Heart left ventricle (tissue), 16 donors: ENCODE measurements around the gene PRICKLE2. TPM values are rescaled to one million over a fixed set of nuclear protein-coding genes. Genes with fewer than 3 reads are reported as not detected.
A peak's percentile ranks its signal among the peaks of the same experiment; 100 is the strongest.

Source experiments
- ATAC-seq, 4 donors: fragments of 200-7000 bp; cut with Tn5 transposase; one replicate each; pipeline ENCODE4 v1.9.1; 2020 to 2022; ENCODE audit warnings: moderate library complexity in 4 of 4, mild to moderate bottlenecking in 3 of 4, moderate number of reproducible peaks in 1 of 4
- DNase-seq, 5 donors: peaks; one replicate each; pipeline ENCODE4 v3.0.0-alpha.2; 2020
- H3K27ac ChIP-seq, 12 donors: fragments of 200-600 bp; sonication (generic) in 4 of 12; one replicate each; pipeline versions ENCODE4 v1.5.0 to v1.8.0; 2016 to 2022; ENCODE audit warnings: mild to moderate bottlenecking in 2 of 12
- H3K27me3 ChIP-seq, 9 donors: fragments of 200-600 bp; sonication (generic) in 2 of 9; one replicate each; pipeline versions ENCODE4 v1.5.1 to v1.8.0; 2016 to 2022; ENCODE audit warnings: mild to moderate bottlenecking in 3 of 9
- H3K36me3 ChIP-seq, 9 donors: fragments of 200-600 bp; sonication (generic) in 2 of 9; one replicate each; pipeline versions ENCODE4 v1.5.0 to v1.8.0; 2018 to 2022; ENCODE audit warnings: mild to moderate bottlenecking in 2 of 9
- H3K4me1 ChIP-seq, 12 donors: fragments of 200-600 bp; sonication (generic) in 4 of 12; one replicate each; pipeline versions ENCODE4 v1.5.0 to v1.8.0; 2016 to 2022; ENCODE audit warnings: mild to moderate bottlenecking in 3 of 12
- H3K4me3 ChIP-seq, 12 donors: fragments of 200-600 bp; sonication (generic) in 4 of 12; one replicate each; pipeline versions ENCODE4 v1.5.0 to v1.8.0; 2017 to 2022; ENCODE audit warnings: mild to moderate bottlenecking in 9 of 12, moderate library complexity in 4 of 12
- H3K9me3 ChIP-seq, 12 donors: fragments of 200-600 bp; sonication (generic) in 4 of 12; one replicate each; pipeline versions ENCODE4 v1.5.0 to v1.8.0; 2016 to 2022; ENCODE audit warnings: mild to moderate bottlenecking in 1 of 12
- POLR2A ChIP-seq, 2 donors: fragments of 450-650 bp; IDR thresholded peaks; one replicate each; pipeline ENCODE4 v1.6.1; 2017; ENCODE audit warnings: antibody characterized with exemption in 2 of 2, mild to moderate bottlenecking in 2 of 2, moderate library complexity in 2 of 2
- WGBS, 4 donors: extraction: QIAGEN DNeasy Blood & Tissue Kit in 2 of 4; methylation state at CpG; one replicate each; pipeline versions ENCODE4 v1.1.5 to v1.1.7; 2013 to 2018; 5-methylcytosine and 5-hydroxymethylcytosine counted together
- intact Hi-C, 10 donors: fragments of 100-400 bp; cut with DNase I; formaldehyde crosslinking; loops; one replicate each; pipeline versions ENCODE4 v1.11.1 to v1.14.2; 2022
- polyA plus RNA-seq, 2 donors: library from polyadenylated mRNA; stranded (reverse); fragments of 200-250 nt; gene quantifications; one replicate each; pipeline ENCODE4 v1.2.3, GENCODE V29; 2013
- total RNA-seq, 9 donors: library from RNA; depleted of rRNA in 2 of 9; stranded (reverse); fragments of >200 nt in 2 of 9; fragmentation: NEBNext Ultra II Directional in 3 of 9; extraction: Animal tissue kit (Norgen Biotek cat#: 25700) in 3 of 9; gene quantifications; one replicate each; pipeline versions ENCODE4 v1.1.0 to v1.2.4, GENCODE V29; 2016 to 2023
- TF ChIP-seq, protein P1 (sequence below), 12 donors: fragments of 200-600 bp; sonication (generic) in 4 of 12; IDR thresholded peaks; one replicate each; pipeline versions ENCODE4 v1.5.0 to v1.8.0; 2018 to 2022; ENCODE audit warnings: antibody characterized with exemption in 12 of 12, mild to moderate bottlenecking in 5 of 12
- donor health status: ischemic (EF 13 %, LVEDD 7.1; RV severe dilation, severe dysfunction).
- donor health status: healthy with polysubstance abuse.
- donor health status: DM: no; HTN: yes; CAD: no.
- donor health status: DM: no; HTN: no; CAD: no.
- donor health status: ischemic (EF 25% LVEDD 6.9; RV normal size, moderate dysfunction).
- donor health status: ischemic (EF 25% LVEDD 5.7; RV mildly dilated, moderate dysfunction).
- donor health status: healthy.
- donor health status: DM: yes; HTN: yes; CAD: no.
- donor health status: ischemic (EF 35%, LVEDD 5.7; RV mildly dilated, moderate dysfunction).
- donor health status: nonischemic (EF 11% LVEDD 7.7; RV severe dilation, severe dysfunction).
- donor health status: DM: yes; HTN: yes; CAD: no.
- donor health status: PGD.
- donor health status: ischemic (EF 29% LVEDD 5.4; RV normal size, mild dysfunction).
- donor health status: nonischemic (EF 23%, LVEDD 6.1; RV moderate dilation, normal function).

Gene PRICKLE2
- total and polyA plus RNA-seq, 11 donors, result 1.5 to 15.2 (median 7.3) TPM

- H3K27ac ChIP-seq, result peak overlapping the region in 3 of 12 donors; percentile 26 to 82 (median 79)
- 87 to 94% (median 90%) methylated on average over 8 of the region's 8 CpGs for WGBS, 4 donors
- TF ChIP-seq POLR2A (IDR thresholded peaks at IDR 0.05), result no peak
- TF ChIP-seq, protein P1, sequence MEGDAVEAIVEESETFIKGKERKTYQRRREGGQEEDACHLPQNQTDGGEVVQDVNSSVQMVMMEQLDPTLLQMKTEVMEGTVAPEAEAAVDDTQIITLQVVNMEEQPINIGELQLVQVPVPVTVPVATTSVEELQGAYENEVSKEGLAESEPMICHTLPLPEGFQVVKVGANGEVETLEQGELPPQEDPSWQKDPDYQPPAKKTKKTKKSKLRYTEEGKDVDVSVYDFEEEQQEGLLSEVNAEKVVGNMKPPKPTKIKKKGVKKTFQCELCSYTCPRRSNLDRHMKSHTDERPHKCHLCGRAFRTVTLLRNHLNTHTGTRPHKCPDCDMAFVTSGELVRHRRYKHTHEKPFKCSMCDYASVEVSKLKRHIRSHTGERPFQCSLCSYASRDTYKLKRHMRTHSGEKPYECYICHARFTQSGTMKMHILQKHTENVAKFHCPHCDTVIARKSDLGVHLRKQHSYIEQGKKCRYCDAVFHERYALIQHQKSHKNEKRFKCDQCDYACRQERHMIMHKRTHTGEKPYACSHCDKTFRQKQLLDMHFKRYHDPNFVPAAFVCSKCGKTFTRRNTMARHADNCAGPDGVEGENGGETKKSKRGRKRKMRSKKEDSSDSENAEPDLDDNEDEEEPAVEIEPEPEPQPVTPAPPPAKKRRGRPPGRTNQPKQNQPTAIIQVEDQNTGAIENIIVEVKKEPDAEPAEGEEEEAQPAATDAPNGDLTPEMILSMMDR (IDR thresholded peaks at IDR 0.05), result no peak
- H3K4me3 ChIP-seq, result no peak overlapping the region
- H3K27me3 ChIP-seq, result no peaks in the 10 kb centered on the region
- ATAC-seq, result peak in 1 of 4 donors; percentile 32
- peaks cover 0 to 8% (median 0%) of the 10 kb centered on the region in 9 donors for H3K36me3 ChIP-seq
- no peak for DNase-seq
- H3K9me3 ChIP-seq, result no peaks in the 10 kb centered on the region
- intact Hi-C loops, result loop anchor here in 1 of 10 donors (10.0 kb wide), 1 partner anchor 204 kb away; no protein-coding TSS in a partner anchor
- H3K4me1 ChIP-seq, result peaks cover 7 to 57% (median 48%) of the 10 kb centered on the region in 12 donors
These were observed 34.5 kb downstream of the PRICKLE2 start for GRCh38 chr3:64190517-64191515.

DNA sequence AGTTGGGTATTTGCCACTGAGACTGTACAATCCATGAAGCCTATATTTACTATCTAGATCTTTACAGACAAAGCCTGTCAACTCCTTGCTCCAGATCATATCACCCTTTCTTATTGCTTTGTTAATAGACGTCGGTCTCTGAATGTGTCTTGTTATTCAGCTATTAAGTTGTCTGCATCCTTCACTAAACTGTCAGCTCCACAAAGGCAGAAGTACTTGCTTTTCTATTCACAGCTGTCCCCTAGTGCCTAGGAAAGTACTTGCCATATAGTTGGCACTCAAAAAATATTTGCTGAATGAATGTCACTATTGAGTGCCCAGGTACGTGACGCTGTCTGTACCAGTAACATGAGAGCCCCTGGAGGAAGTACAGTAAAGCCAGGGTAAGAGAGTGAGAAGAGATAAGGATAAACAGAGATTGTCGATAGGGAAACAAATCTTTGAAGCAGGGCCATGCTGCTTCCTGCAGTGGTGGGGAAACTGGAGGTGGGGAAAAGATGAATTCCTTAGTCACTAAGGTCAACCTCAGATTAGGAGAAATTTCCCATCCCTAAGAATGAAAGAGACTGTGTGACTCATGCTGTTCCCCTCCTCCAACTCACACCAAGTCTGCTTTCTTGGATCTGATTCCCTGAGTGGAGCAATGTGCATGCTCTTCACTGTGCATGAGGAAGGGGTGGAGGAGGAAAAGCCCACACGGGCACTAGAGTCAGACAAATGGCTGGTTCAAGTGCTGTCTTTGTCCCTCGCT is 36.3 kb downstream of the PRICKLE2 start:
- H3K27me3 ChIP-seq, result no peaks in the 10 kb centered on the region
- peaks cover 0 to 6% (median 0%) of the 10 kb centered on the region in 9 donors for H3K36me3 ChIP-seq
- intact Hi-C loops, result loop anchor here in 3 of 10 donors (5.0 to 10.0 kb wide), 2 partner anchors 33 to 76 kb away; no protein-coding TSS in a partner anchor
- 27 to 33% (median 30%) methylated on average over 7 of the region's 7 CpGs for WGBS, 4 donors
- H3K4me3 ChIP-seq, result no peak overlapping the region
- peaks cover 7 to 73% (median 58%) of the 10 kb centered on the region in 12 donors for H3K4me1 ChIP-seq
- H3K27ac ChIP-seq, result peak overlapping the region in 11 of 12 donors; percentile 20 to 82 (median 60)
- peak in 2 of 5 donors; percentile 41 to 66 for DNase-seq
- no peaks in the 10 kb centered on the region for H3K9me3 ChIP-seq
- peak; percentile 23 to 80 (median 76) for ATAC-seq
- TF ChIP-seq, protein P1 (IDR thresholded peaks at IDR 0.05), result no peak
- TF ChIP-seq POLR2A (IDR thresholded peaks at IDR 0.05), result no peak

- intact Hi-C loops, result loop anchor here in 3 of 10 donors (5.0 to 10.0 kb wide), 2 partner anchors 35 to 77 kb away; no protein-coding TSS in a partner anchor
- Histone ChIP-seq H3K36me3 (no peaks in the 10 kb centered on the region), H3K27me3 (no peaks in the 10 kb centered on the region), H3K4me3 (no peak overlapping the region), H3K4me1 (peaks cover 7 to 71% (median 56%) of the 10 kb centered on the region in 12 donors), H3K27ac (peak overlapping the region in 11 of 12 donors; percentile 38 to 82 (median 66)), H3K9me3 (no peaks in the 10 kb centered on the region)
- 28 to 33% (median 32%) methylated on average over 9 of the region's 9 CpGs for WGBS, 4 donors
- DNase-seq (peak; percentile 66 to 78 (median 76)), ATAC-seq (peak; percentile 67 to 88 (median 78))
- TF ChIP-seq, protein P1 (IDR thresholded peaks at IDR 0.05), result peak in 2 of 12 donors; percentile 6 to 16
- no peak for TF ChIP-seq POLR2A (IDR thresholded peaks at IDR 0.05)
These were observed 38.0 kb downstream of the PRICKLE2 start for GRCh38 chr3:64187065-64187959.
